Keratinocyte (primary cell): ENCODE measurements around the gene ARHGAP40. TPM values are rescaled to one million over a fixed set of nuclear protein-coding genes. Genes with fewer than 3 reads are reported as not detected.

Experiments used
- DNase-seq: peaks from one replicate; pipeline ENCODE4 v3.0.0-alpha.2; 2011; ENCODE audit warnings: low read depth, missing footprints, low spot score
- FAIRE-seq: peaks from 2 replicates; lab custom pipeline; 2011; peaks lifted over from hg19 to GRCh38; lab: Jason Lieb, UNC
- H2AFZ ChIP-seq: 2 replicates; pipeline ENCODE4 v1.6.0; 2012; ENCODE audit warnings: low read length, control low read depth, inconsistent platforms; ENCODE audit not compliant: control insufficient read depth
- H3K27ac ChIP-seq: 2 replicates; pipeline ENCODE4 v1.5.1; 2011; ENCODE audit warnings: low read length; ENCODE audit not compliant: control insufficient read depth, insufficient read depth
- H3K27me3 ChIP-seq: 3 replicates; pipeline ENCODE4 v1.6.0; 2011; ENCODE audit warnings: low read length; ENCODE audit not compliant: control insufficient read depth, insufficient read depth; ENCODE audit errors: extremely low read depth
- H3K36me3 ChIP-seq, 2 experiments: 2 replicates in 1 of 2; 3 replicates in 1 of 2; pipeline ENCODE4 v1.5.1; 2011; ENCODE audit warnings: low read length in 2 of 2, mild to moderate bottlenecking in 1 of 2; ENCODE audit not compliant: control insufficient read depth in 2 of 2, insufficient read depth in 2 of 2; ENCODE audit errors: extremely low read depth in 1 of 2
- H3K4me1 ChIP-seq: 3 replicates; pipeline ENCODE4 v1.5.1; 2011; ENCODE audit warnings: low read length; ENCODE audit not compliant: control insufficient read depth, insufficient read depth; ENCODE audit errors: extremely low read depth
- H3K4me2 ChIP-seq: 3 replicates; pipeline ENCODE4 v1.6.0; 2011; ENCODE audit warnings: low read depth, low read length; ENCODE audit not compliant: control insufficient read depth, insufficient read depth; ENCODE audit errors: extremely low read depth
- H3K4me3 ChIP-seq, 3 experiments: fragments of 200-600 bp in 1 of 3; sonication (generic) in 1 of 3; 2 replicates in 2 of 3; 3 replicates in 1 of 3; pipeline ENCODE4 v1.5.1; 2011 to 2016; ENCODE audit warnings: low read length in 3 of 3, mild to moderate bottlenecking in 3 of 3, control low read depth in 2 of 3, inconsistent platforms in 1 of 3, low read depth in 1 of 3, mixed read lengths in 1 of 3, mixed run types in 1 of 3, moderate library complexity in 1 of 3; ENCODE audit not compliant: control insufficient read depth in 2 of 3, insufficient read depth in 2 of 3; ENCODE audit errors: extremely low read depth in 1 of 3
- H3K79me2 ChIP-seq: 2 replicates; pipeline ENCODE4 v1.6.0; 2012; ENCODE audit warnings: low read length; ENCODE audit not compliant: control insufficient read depth, insufficient read depth
- H3K9ac ChIP-seq: 3 replicates; pipeline ENCODE4 v1.6.0; 2011; ENCODE audit warnings: low read length; ENCODE audit not compliant: control insufficient read depth, insufficient read depth; ENCODE audit errors: extremely low read depth
- H3K9me1 ChIP-seq: 3 replicates; pipeline ENCODE4 v1.6.0; 2011; ENCODE audit warnings: low read length; ENCODE audit not compliant: control insufficient read depth, insufficient read depth; ENCODE audit errors: extremely low read depth
- H3K9me3 ChIP-seq: 2 replicates; pipeline ENCODE4 v1.5.1; 2012; ENCODE audit warnings: low read depth, low read length; ENCODE audit not compliant: control insufficient read depth
- H4K20me1 ChIP-seq: 3 replicates; pipeline ENCODE4 v1.6.0; 2011; ENCODE audit warnings: low read length; ENCODE audit not compliant: control insufficient read depth, insufficient read depth; ENCODE audit errors: extremely low read depth
- EZH2 ChIP-seq: IDR thresholded peaks from one replicate; pipeline ENCODE4 v1.6.1; 2012; ENCODE audit warnings: inconsistent platforms, mild to moderate bottlenecking, low read length, moderate library complexity
- dilution Hi-C: fragments of 300-500 bp; cut with MboI; formaldehyde crosslinking; loops from one replicate; pipeline ENCODE4 v1.7.0; 2020; ENCODE audit warnings: low sequenced_read_pairs; ENCODE audit not compliant: extremely low pct_ligation_motif_present
- polyA plus RNA-seq, 5 experiments: library from polyadenylated mRNA; depleted of rRNA in 3 of 5; stranded (reverse) in 3 of 5; stranded (forward) in 1 of 5; unstranded in 1 of 5; fragments of >200 nt; gene quantifications; 1 replicate in 1 of 5; 2 replicates in 3 of 5; 3 replicates in 1 of 5; pipeline versions ENCODE4 v1.2.1 to v1.2.3, GENCODE V29; 2011 to 2012; ENCODE audit warnings: missing spikeins in 2 of 5, low read depth in 1 of 5, low replicate concordance in 1 of 5
- TF ChIP-seq, protein P1 (sequence below), 3 experiments: IDR thresholded peaks in 1 of 3; conservative IDR thresholded peaks in 1 of 3; optimal IDR thresholded peaks in 1 of 3; 2 replicates in 2 of 3; 3 replicates in 1 of 3; pipeline versions ENCODE3 to v1.5.1; 2011; ENCODE audit warnings: low read length in 3 of 3, mild to moderate bottlenecking in 3 of 3, moderate library complexity in 2 of 3, control low read depth in 1 of 3, inconsistent platforms in 1 of 3; ENCODE audit not compliant: insufficient read depth in 2 of 3; ENCODE audit errors: extremely low read depth in 1 of 3

The ARHGAP40 gene
- polyA plus RNA-seq, 1 donor (not counting 4 experiments of a cell fraction or from before 2014, with no cell fraction given), result 1.0 TPM

DNA sequence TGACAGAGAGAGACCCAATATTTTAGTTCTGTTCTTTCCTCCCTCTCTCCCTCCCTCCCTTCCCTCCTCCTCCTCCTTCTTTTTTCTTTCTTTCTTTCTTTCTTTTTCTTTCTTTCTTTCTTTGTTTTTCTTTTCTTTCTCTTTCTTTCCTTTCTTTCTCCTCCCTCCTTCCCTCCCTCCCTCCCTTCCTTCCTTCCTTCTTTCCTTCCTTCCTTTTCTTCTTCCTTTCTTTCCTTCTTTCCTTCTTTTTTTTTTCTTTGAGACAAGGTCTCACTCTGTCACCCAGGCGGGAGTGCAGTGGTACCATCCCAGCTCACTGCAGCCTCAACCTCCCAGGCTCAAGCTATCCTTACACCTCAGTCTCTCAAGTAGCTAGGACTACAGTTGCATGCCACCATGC lies 28.4 kb downstream of the ARHGAP40 start:
- Histone ChIP-seq H3K4me3 (no peak overlapping the region), H3K9me3 (no peaks in the 10 kb centered on the region), H3K36me3 (no peaks in the 10 kb centered on the region), H3K4me1 (no peaks in the 10 kb centered on the region), H2AFZ (no peak overlapping the region), H4K20me1 (no peaks in the 10 kb centered on the region), H3K4me2 (no peak overlapping the region), H3K79me2 (no peaks in the 10 kb centered on the region), H3K9me1 (no peaks in the 10 kb centered on the region), H3K27ac (no peak overlapping the region), H3K9ac (no peak overlapping the region), H3K27me3 (no peaks in the 10 kb centered on the region)
- dilution Hi-C loops, result no loop called here
- FAIRE-seq, result no peak
- no peak for TF ChIP-seq EZH2
- TF ChIP-seq, protein P1, sequence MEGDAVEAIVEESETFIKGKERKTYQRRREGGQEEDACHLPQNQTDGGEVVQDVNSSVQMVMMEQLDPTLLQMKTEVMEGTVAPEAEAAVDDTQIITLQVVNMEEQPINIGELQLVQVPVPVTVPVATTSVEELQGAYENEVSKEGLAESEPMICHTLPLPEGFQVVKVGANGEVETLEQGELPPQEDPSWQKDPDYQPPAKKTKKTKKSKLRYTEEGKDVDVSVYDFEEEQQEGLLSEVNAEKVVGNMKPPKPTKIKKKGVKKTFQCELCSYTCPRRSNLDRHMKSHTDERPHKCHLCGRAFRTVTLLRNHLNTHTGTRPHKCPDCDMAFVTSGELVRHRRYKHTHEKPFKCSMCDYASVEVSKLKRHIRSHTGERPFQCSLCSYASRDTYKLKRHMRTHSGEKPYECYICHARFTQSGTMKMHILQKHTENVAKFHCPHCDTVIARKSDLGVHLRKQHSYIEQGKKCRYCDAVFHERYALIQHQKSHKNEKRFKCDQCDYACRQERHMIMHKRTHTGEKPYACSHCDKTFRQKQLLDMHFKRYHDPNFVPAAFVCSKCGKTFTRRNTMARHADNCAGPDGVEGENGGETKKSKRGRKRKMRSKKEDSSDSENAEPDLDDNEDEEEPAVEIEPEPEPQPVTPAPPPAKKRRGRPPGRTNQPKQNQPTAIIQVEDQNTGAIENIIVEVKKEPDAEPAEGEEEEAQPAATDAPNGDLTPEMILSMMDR (optimal IDR thresholded peaks at IDR 0.05 in 1 of 3, IDR thresholded peaks at IDR 0.05 in 1 of 3, conservative IDR thresholded peaks at IDR 0.05 in 1 of 3; ENCODE audit: extremely low read depth in 1 of 3, insufficient read depth in 2 of 3, low read length in 3 of 3), result no peak
- DNase-seq, result no peak

DNA sequence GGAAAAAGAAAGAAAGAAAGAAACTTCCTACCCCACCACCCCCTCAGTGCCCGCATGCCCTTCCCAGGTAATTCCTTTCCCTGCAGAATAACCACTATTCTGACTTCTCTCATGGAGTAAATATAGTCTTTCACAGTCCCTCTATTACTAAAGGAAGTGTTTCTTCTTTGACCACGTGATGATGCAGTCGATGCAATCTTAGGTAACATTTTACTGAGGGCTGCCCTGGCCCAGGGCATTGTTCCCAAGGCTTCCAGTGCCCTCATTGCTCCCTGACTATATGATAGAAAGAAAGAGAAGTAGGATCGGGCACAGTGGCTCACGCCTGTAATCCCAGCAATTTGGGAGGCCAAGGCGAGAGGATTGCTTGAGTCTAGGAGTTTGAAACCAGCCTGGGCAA lies 29.1 kb downstream of the ARHGAP40 start:
- no peak overlapping the region for H2AFZ ChIP-seq
- no peaks in the 10 kb centered on the region for H3K27me3 ChIP-seq
- H4K20me1 ChIP-seq, result no peaks in the 10 kb centered on the region
- no peaks in the 10 kb centered on the region for H3K9me3 ChIP-seq
- no peaks in the 10 kb centered on the region for H3K4me1 ChIP-seq
- H3K4me3 ChIP-seq, result no peak overlapping the region
- H3K36me3 ChIP-seq, result no peaks in the 10 kb centered on the region
- no peak for TF ChIP-seq EZH2
- TF ChIP-seq, protein P1 (optimal IDR thresholded peaks at IDR 0.05 in 1 of 3, IDR thresholded peaks at IDR 0.05 in 1 of 3, conservative IDR thresholded peaks at IDR 0.05 in 1 of 3; ENCODE audit: extremely low read depth in 1 of 3, insufficient read depth in 2 of 3, low read length in 3 of 3), result no peak
- no peak for DNase-seq
- dilution Hi-C loops, result no loop called here
- no peak for FAIRE-seq
- no peaks in the 10 kb centered on the region for H3K79me2 ChIP-seq
- H3K4me2 ChIP-seq, result no peak overlapping the region
- no peaks in the 10 kb centered on the region for H3K9me1 ChIP-seq
- H3K27ac ChIP-seq, result no peak overlapping the region
- H3K9ac ChIP-seq, result no peak overlapping the region
